Transverse colon (tissue), 3 donors: Measurements from ENCODE around the gene UGT2B17.
"Not testable (repeated sequence)": the region's sequence is repeated elsewhere in the genome, so short reads cannot be mapped to it uniquely, and the experiment has no call there.

Source experiments
- POLR2A ChIP-seq: fragments of 450-650 bp; IDR thresholded peaks from one replicate; pipeline ENCODE4 v1.6.1; 2016; ENCODE audit warnings: antibody characterized with exemption, mild to moderate bottlenecking, moderate library complexity
- TF ChIP-seq, protein P1 (sequence below), 5 experiments: fragments of 200-600 bp in 3 of 5; fragments of 450-650 bp in 2 of 5; sonication (generic) in 3 of 5; IDR thresholded peaks; 1 replicate in 2 of 5; 2 replicates in 3 of 5; pipeline ENCODE4 v1.5.1; 2016 to 2017; ENCODE audit warnings: antibody characterized with exemption in 5 of 5, inconsistent platforms in 3 of 5, mild to moderate bottlenecking in 2 of 5, moderate library complexity in 1 of 5

DNA sequence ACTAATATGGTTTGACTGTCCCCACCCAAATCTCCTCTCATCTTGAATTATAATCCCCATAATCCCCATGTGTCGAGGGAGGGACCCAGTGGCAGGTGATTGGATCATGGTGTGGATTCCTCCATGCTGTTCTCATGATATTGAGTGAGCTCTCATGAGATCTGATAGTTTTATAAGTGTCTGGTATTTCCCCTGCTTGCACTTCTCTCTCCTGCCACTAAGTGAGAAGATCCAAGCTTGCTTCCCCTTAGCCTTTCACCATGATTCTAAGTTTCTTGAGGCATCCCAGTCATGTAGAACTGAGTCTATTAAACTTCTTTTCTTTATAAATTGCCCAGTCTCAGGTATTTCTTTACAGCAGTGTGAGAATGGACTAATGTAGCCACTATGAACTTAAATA lies 9.8 kb downstream of the UGT2B17 start:
- TF ChIP-seq, protein P1, sequence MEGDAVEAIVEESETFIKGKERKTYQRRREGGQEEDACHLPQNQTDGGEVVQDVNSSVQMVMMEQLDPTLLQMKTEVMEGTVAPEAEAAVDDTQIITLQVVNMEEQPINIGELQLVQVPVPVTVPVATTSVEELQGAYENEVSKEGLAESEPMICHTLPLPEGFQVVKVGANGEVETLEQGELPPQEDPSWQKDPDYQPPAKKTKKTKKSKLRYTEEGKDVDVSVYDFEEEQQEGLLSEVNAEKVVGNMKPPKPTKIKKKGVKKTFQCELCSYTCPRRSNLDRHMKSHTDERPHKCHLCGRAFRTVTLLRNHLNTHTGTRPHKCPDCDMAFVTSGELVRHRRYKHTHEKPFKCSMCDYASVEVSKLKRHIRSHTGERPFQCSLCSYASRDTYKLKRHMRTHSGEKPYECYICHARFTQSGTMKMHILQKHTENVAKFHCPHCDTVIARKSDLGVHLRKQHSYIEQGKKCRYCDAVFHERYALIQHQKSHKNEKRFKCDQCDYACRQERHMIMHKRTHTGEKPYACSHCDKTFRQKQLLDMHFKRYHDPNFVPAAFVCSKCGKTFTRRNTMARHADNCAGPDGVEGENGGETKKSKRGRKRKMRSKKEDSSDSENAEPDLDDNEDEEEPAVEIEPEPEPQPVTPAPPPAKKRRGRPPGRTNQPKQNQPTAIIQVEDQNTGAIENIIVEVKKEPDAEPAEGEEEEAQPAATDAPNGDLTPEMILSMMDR (IDR thresholded peaks at IDR 0.05), result not testable (repeated sequence)
- not testable (repeated sequence) for TF ChIP-seq POLR2A
